Activated CD8-positive, alpha-beta T cell treated with anti-CD3 and anti-CD28 coated beads for 36 hours (primary cell): ENCODE data around the gene LRBA. TPM values are rescaled to one million over a fixed set of nuclear protein-coding genes. Genes with fewer than 3 reads are reported as not detected.
A peak's percentile ranks its signal among the peaks of the same experiment; 100 is the strongest.

Experiments
- ATAC-seq: fragments of 200-7000 bp; cut with Tn5 transposase; one replicate; pipeline ENCODE4 v1.10.0; 2021; ENCODE audit warnings: mild to moderate bottlenecking, moderate library complexity
- CTCF ChIA-PET: fragments of 350-600 bp; sonication (Branson Sonifier 250); formaldehyde crosslinking; loops from one replicate; lab custom pipeline; 2021; ENCODE audit warnings: antibody characterized with exemption; lab: Charles Lee
- POLR2A ChIA-PET: fragments of 350-600 bp; sonication (Branson Sonifier 250); formaldehyde crosslinking; loops from one replicate; lab custom pipeline; 2021; ENCODE audit warnings: antibody characterized with exemption; lab: Charles Lee
- DNase-seq: peaks from one replicate; pipeline ENCODE4 v3.0.0-alpha.2; 2020
- H3K27ac Mint-ChIP-seq: one replicate; pipeline ENCODE4 v1.8.0; 2021; ENCODE audit warnings: mild to moderate bottlenecking, mixed read lengths
- H3K27me3 Mint-ChIP-seq: one replicate; pipeline ENCODE4 v1.8.0; 2021; ENCODE audit warnings: mixed read lengths
- H3K36me3 Mint-ChIP-seq: one replicate; pipeline ENCODE4 v1.8.0; 2021; ENCODE audit warnings: low read depth, mixed read lengths
- H3K4me1 Mint-ChIP-seq: one replicate; pipeline ENCODE4 v1.8.0; 2021; ENCODE audit warnings: low read depth, mixed read lengths
- H3K4me3 Mint-ChIP-seq: one replicate; pipeline ENCODE4 v1.8.0; 2021; ENCODE audit warnings: mild to moderate bottlenecking, moderate library complexity, mixed read lengths
- H3K9me3 Mint-ChIP-seq: one replicate; pipeline ENCODE4 v1.8.0; 2021; ENCODE audit warnings: mixed read lengths
- CTCF ChIP-seq: fragments of 200-600 bp; IDR thresholded peaks from one replicate; pipeline ENCODE4 v1.8.0; 2022; ENCODE audit warnings: antibody characterized with exemption, mild to moderate bottlenecking
- intact Hi-C: fragments of 100-400 bp; cut with micrococcal nuclease; formaldehyde crosslinking; loops from one replicate; pipeline ENCODE4 v1.10.0; 2022
- total RNA-seq, 2 experiments: library from RNA; stranded (reverse); gene quantifications; one replicate each; pipeline ENCODE4 v1.2.3, GENCODE V29; 2021

The LRBA gene
- total RNA-seq, 2 experiments from 2014 or later, result 48.1 to 52.5 TPM

DNA sequence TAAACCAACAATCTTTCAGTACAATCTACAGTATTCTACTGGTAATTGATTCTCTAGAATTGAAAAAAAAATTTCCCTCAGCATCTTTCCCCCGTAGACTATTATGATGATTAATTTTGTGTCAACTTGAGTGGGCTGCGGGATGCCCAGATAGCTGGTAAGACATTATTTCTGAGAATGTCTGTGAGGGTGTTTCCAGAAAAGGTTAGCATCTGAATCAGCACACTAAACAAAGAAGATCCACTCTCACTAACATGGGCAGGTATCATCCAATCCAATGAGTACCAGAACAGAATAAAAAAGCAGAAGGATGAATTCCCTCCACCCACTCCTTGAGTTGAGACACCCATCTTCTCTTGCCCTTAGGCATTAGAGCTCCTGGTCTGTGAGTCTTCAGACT is 619.2 kb downstream of the LRBA start:
- Mint-ChIP-seq H3K4me1 (peaks cover 14% of the 10 kb centered on the region), H3K9me3 (peaks cover 12% of the 10 kb centered on the region), H3K4me3 (no peak overlapping the region), H3K27me3 (no peaks in the 10 kb centered on the region), H3K36me3 (peaks cover 51% of the 10 kb centered on the region), H3K27ac (peak overlapping the region; percentile 69)
- intact Hi-C loops, result no loop called here
- ChIA-PET POLR2A (no interaction called here), CTCF (no interaction called here)
- TF ChIP-seq CTCF, result no peak
- ATAC-seq (peak; percentile 94), DNase-seq (peak; percentile 57)

DNA sequence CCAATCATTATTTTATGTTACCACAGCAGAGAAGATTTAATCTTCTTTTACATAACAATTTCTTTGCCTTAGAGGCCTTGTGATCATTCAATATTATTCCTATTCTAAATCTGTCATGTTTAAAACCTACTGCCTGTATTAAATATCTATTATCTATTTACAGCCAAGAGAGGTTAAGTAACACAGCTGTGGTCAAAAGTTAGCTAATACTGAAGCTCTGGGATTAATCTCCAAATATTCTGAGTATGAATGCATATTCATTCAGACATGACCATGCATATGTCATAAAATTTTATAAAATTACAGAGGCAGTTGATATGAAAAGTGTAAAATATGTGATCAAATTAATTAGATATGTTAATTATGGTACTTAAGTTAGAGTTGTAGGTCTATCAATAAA is 621.0 kb downstream of the LRBA start:
- peaks cover 50% of the 10 kb centered on the region for H3K36me3 Mint-ChIP-seq
- DNase-seq, result no peak
- ChIA-PET POLR2A (no interaction called here), CTCF (no interaction called here)
- intact Hi-C loops, result no loop called here
- no peak for ATAC-seq
- H3K4me3 Mint-ChIP-seq, result no peak overlapping the region
- H3K4me1 Mint-ChIP-seq, result peaks cover 16% of the 10 kb centered on the region
- no peak for TF ChIP-seq CTCF
- H3K9me3 Mint-ChIP-seq, result peaks cover 14% of the 10 kb centered on the region
- no peaks in the 10 kb centered on the region for H3K27me3 Mint-ChIP-seq
- H3K27ac Mint-ChIP-seq, result no peak overlapping the region

- H3K36me3 Mint-ChIP-seq, result peaks cover 50% of the 10 kb centered on the region
- peaks cover 17% of the 10 kb centered on the region for H3K9me3 Mint-ChIP-seq
- H3K27me3 Mint-ChIP-seq, result no peaks in the 10 kb centered on the region
- no peak overlapping the region for H3K27ac Mint-ChIP-seq
- no peak for DNase-seq
- CTCF ChIA-PET, result no interaction called here
- POLR2A ChIA-PET, result no interaction called here
- H3K4me1 Mint-ChIP-seq, result peaks cover 13% of the 10 kb centered on the region
- H3K4me3 Mint-ChIP-seq, result no peak overlapping the region
- intact Hi-C loops, result no loop called here
- ATAC-seq, result no peak
- TF ChIP-seq CTCF, result no peak
These were observed 624.0 kb downstream of the LRBA start for GRCh38 chr4:150391052-150391451.

- Mint-ChIP-seq H3K27ac (no peak overlapping the region), H3K36me3 (peaks cover 45% of the 10 kb centered on the region)
- intact Hi-C loops, result no loop called here
These were observed 624.6 kb downstream of the LRBA start for GRCh38 chr4:150390531-150390910.

More at GRCh38 chr4:150390531-150390910, 624.6 kb downstream of the LRBA start:
- no peak for DNase-seq
- peaks cover 17% of the 10 kb centered on the region for H3K9me3 Mint-ChIP-seq
- no peak for ATAC-seq
- peaks cover 7% of the 10 kb centered on the region for H3K4me1 Mint-ChIP-seq
- no peak overlapping the region for H3K4me3 Mint-ChIP-seq
- H3K27me3 Mint-ChIP-seq, result no peaks in the 10 kb centered on the region
- TF ChIP-seq CTCF, result no peak
- POLR2A ChIA-PET, result no interaction called here
- CTCF ChIA-PET, result no interaction called here
